H9 (cell line): Measurements from ENCODE around the gene RBM33. TPM values are rescaled to one million over a fixed set of nuclear protein-coding genes. Genes with fewer than 3 reads are reported as not detected.

Experiments used
- DNase-seq: peaks from one replicate; pipeline ENCODE4 v3.0.0-alpha.2; 2017
- H2AFZ ChIP-seq: one replicate; pipeline ENCODE4 v1.6.1; 2013; ENCODE audit warnings: mild to moderate bottlenecking, low read length, control low read depth, moderate library complexity
- H2AK5ac ChIP-seq: 2 replicates; pipeline ENCODE4 v1.6.1; 2013; ENCODE audit warnings: low read length, control low read depth, mixed read lengths; ENCODE audit not compliant: insufficient read length
- H2BK120ac ChIP-seq: one replicate; pipeline ENCODE4 v1.6.1; 2013; ENCODE audit warnings: low read depth, mild to moderate bottlenecking, low read length, control low read depth, inconsistent platforms; ENCODE audit not compliant: poor library complexity, severe bottlenecking
- H2BK12ac ChIP-seq: 2 replicates; pipeline ENCODE4 v1.6.1; 2013; ENCODE audit warnings: low read length, control low read depth, mixed read lengths, low read depth; ENCODE audit not compliant: insufficient read length
- H2BK15ac ChIP-seq: 2 replicates; pipeline ENCODE4 v1.6.1; 2013; ENCODE audit warnings: low read depth, low read length, control low read depth
- H2BK20ac ChIP-seq: one replicate; pipeline ENCODE4 v1.6.1; 2013; ENCODE audit warnings: low read depth, mild to moderate bottlenecking, low read length, control low read depth, inconsistent platforms; ENCODE audit not compliant: poor library complexity, severe bottlenecking
- H2BK5ac ChIP-seq: 2 replicates; pipeline ENCODE4 v1.6.1; 2013; ENCODE audit warnings: low read length, control low read depth, mixed read lengths; ENCODE audit not compliant: insufficient read length
- H3K14ac ChIP-seq: 2 replicates; pipeline ENCODE4 v1.6.1; 2013; ENCODE audit warnings: low read length, control low read depth; ENCODE audit not compliant: insufficient read depth
- H3K18ac ChIP-seq: 2 replicates; pipeline ENCODE4 v1.6.1; 2013; ENCODE audit warnings: low read depth, mild to moderate bottlenecking, mixed read lengths, low read length, control low read depth; ENCODE audit not compliant: insufficient read length
- H3K23ac ChIP-seq: 2 replicates; pipeline ENCODE4 v1.6.1; 2013; ENCODE audit warnings: low read length, control low read depth, mixed read lengths, low read depth; ENCODE audit not compliant: insufficient read length
- H3K23me2 ChIP-seq: 2 replicates; pipeline ENCODE4 v1.6.1; 2013; ENCODE audit warnings: low read depth, mild to moderate bottlenecking, mixed read lengths, low read length, control low read depth; ENCODE audit not compliant: insufficient read length, poor library complexity, severe bottlenecking
- H3K27ac ChIP-seq: 2 replicates; pipeline ENCODE4 v1.5.1; 2013; ENCODE audit warnings: low read length, control low read depth, mixed read lengths, low read depth; ENCODE audit not compliant: insufficient read length
- H3K27me3 ChIP-seq: 2 replicates; pipeline ENCODE4 v1.6.1; 2013; ENCODE audit warnings: low read length, control low read depth, inconsistent platforms; ENCODE audit not compliant: insufficient read depth
- H3K4ac ChIP-seq: 2 replicates; pipeline ENCODE4 v1.6.1; 2013; ENCODE audit warnings: low read depth, mild to moderate bottlenecking, control low read depth, inconsistent platforms, low read length, moderate library complexity
- H3K4me1 ChIP-seq: 2 replicates; pipeline ENCODE4 v1.6.1; 2013; ENCODE audit warnings: low read length, control low read depth, inconsistent platforms; ENCODE audit not compliant: insufficient read depth
- H3K4me2 ChIP-seq: 2 replicates; pipeline ENCODE4 v1.6.1; 2013; ENCODE audit warnings: low read length, control low read depth, mixed read lengths; ENCODE audit not compliant: insufficient read length, insufficient read depth
- H3K56ac ChIP-seq: 2 replicates; pipeline ENCODE4 v1.6.1; 2013; ENCODE audit warnings: low read depth, mild to moderate bottlenecking, mixed read lengths, low read length, control low read depth; ENCODE audit not compliant: insufficient read length
- H3K79me1 ChIP-seq: 2 replicates; pipeline ENCODE4 v1.6.1; 2013; ENCODE audit warnings: low read depth, mild to moderate bottlenecking, moderate library complexity, low read length, control low read depth, inconsistent platforms; ENCODE audit not compliant: insufficient read depth, poor library complexity, severe bottlenecking
- H3K79me2 ChIP-seq: 2 replicates; pipeline ENCODE4 v1.6.1; 2013; ENCODE audit warnings: low read length, control low read depth, inconsistent platforms; ENCODE audit not compliant: insufficient read depth
- H3K9ac ChIP-seq: 2 replicates; pipeline ENCODE4 v1.6.1; 2013; ENCODE audit warnings: low read length, control low read depth, mixed read lengths; ENCODE audit not compliant: insufficient read length; ENCODE audit errors: extremely low read depth
- H3K9me3 ChIP-seq: one replicate; pipeline ENCODE4 v1.6.1; 2013; ENCODE audit warnings: low read depth, low read length, inconsistent platforms; ENCODE audit not compliant: control insufficient read depth
- H3T11ph ChIP-seq: one replicate; pipeline ENCODE4 v1.6.1; 2013; ENCODE audit warnings: mild to moderate bottlenecking, low read length, control low read depth, inconsistent platforms
- H4K20me1 ChIP-seq: one replicate; pipeline ENCODE4 v1.6.1; 2013; ENCODE audit not compliant: control insufficient read depth, insufficient read length, insufficient read depth
- H4K5ac ChIP-seq: 2 replicates; pipeline ENCODE4 v1.6.1; 2013; ENCODE audit warnings: low read depth, mild to moderate bottlenecking, mixed read lengths, low read length, control low read depth; ENCODE audit not compliant: insufficient read length
- H4K8ac ChIP-seq: replicated peaks from 2 replicates; pipeline ENCODE4 v1.6.1; 2013; ENCODE audit warnings: low read length, control low read depth, mixed read lengths, low read depth; ENCODE audit not compliant: insufficient read length
- H4K91ac ChIP-seq: 2 replicates; pipeline ENCODE4 v1.6.1; 2013; ENCODE audit warnings: low read depth, mild to moderate bottlenecking, moderate library complexity, mixed read lengths, low read length, control low read depth; ENCODE audit not compliant: insufficient read length
- H3K27ac Mint-ChIP-seq, 3 experiments: 2 replicates in 2 of 3; 3 replicates in 1 of 3; pipeline ENCODE4 v1.8.0; 2020 to 2021; ENCODE audit warnings: mixed read lengths in 3 of 3, mild to moderate bottlenecking in 1 of 3, moderate library complexity in 1 of 3
- H3K27me3 Mint-ChIP-seq: 2 replicates; pipeline ENCODE4 v1.8.0; 2021; ENCODE audit warnings: low read depth, mild to moderate bottlenecking, moderate library complexity, mixed read lengths
- H3K36me3 Mint-ChIP-seq, 3 experiments: 2 replicates in 2 of 3; 3 replicates in 1 of 3; pipeline ENCODE4 v1.8.0; 2020 to 2021; ENCODE audit warnings: low read depth in 3 of 3, mixed read lengths in 3 of 3; ENCODE audit not compliant: insufficient read depth in 1 of 3
- H3K4me1 Mint-ChIP-seq, 2 experiments: 2 replicates each; pipeline ENCODE4 v1.8.0; 2020; ENCODE audit warnings: mixed read lengths in 2 of 2
- H3K4me3 Mint-ChIP-seq, 2 experiments: 2 replicates in 1 of 2; 3 replicates in 1 of 2; pipeline ENCODE4 v1.8.0; 2020 to 2021; ENCODE audit warnings: mild to moderate bottlenecking in 2 of 2, mixed read lengths in 2 of 2, moderate library complexity in 1 of 2
- H3K9me3 Mint-ChIP-seq, 2 experiments: 2 replicates in 1 of 2; 3 replicates in 1 of 2; pipeline ENCODE4 v1.8.0; 2020; ENCODE audit warnings: mild to moderate bottlenecking in 2 of 2, mixed read lengths in 2 of 2, moderate library complexity in 1 of 2
- WGBS: extraction: QIAGEN DNeasy Blood & Tissue Kit; methylation state at CpG from one replicate; pipeline ENCODE4 v1.1.7; 2013; ENCODE audit warnings: missing lambda C conversion rate, low lambda C conversion rate, mixed read lengths; ENCODE audit not compliant: insufficient read length; ENCODE audit errors: extremely low coverage; 5-methylcytosine and 5-hydroxymethylcytosine counted together
- total RNA-seq: library from RNA; stranded (reverse); gene quantifications from 2 replicates; pipeline ENCODE4 v1.2.1, GENCODE V29; 2021
- TF ChIP-seq, protein P1 (sequence below): fragments of 200-600 bp; sonication (generic); conservative IDR thresholded peaks from 3 replicates; pipeline ENCODE4 v1.8.0; 2021; ENCODE audit warnings: antibody characterized with exemption, mild to moderate bottlenecking

The RBM33 gene
- total RNA-seq, 1 experiment from 2014 or later, result 71.3 TPM

DNA sequence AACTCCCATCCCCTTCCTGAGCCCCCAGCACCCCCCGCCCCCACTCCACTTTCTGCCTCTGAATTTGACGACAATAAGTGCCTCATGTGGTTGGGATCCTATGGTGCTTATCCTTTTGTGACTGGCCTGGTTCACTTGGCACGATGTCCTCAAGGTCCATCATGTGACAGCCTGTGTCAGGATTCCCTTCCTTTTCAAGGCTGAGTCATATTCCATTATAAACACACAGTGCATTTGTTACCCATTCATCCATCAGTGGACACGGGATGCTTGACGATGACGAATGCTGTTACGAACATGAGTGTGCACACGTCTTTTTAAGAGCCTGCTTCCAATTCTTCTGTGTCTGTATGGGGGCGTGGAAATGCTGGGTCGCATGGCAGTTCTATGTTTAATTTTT lies 141.1 kb downstream of the RBM33 start:
- H3K27ac Mint-ChIP-seq, result no peak overlapping the region
- H2AK5ac ChIP-seq, result no peak overlapping the region
- H3K4ac ChIP-seq, result no peak overlapping the region
- H3K4me2 ChIP-seq, result no peak overlapping the region
- H2BK20ac ChIP-seq, result no peak overlapping the region
- H2AFZ ChIP-seq, result no peak overlapping the region
- peaks cover 19 to 21% of the 10 kb centered on the region in 2 experiments for H3K4me1 Mint-ChIP-seq
- no peaks in the 10 kb centered on the region for H3K9me3 ChIP-seq
- DNase-seq, result no peak
- H3K4me1 ChIP-seq, result no peaks in the 10 kb centered on the region
- WGBS, result no CpG with 5 or more reads among the region's 10 CpGs
- H3K36me3 Mint-ChIP-seq, result peaks cover 2 to 23% (median 11%) of the 10 kb centered on the region in 3 experiments; a peak in 6 of 7 replicates
- H2BK15ac ChIP-seq, result no peak overlapping the region
- no peak overlapping the region for H3K4me3 Mint-ChIP-seq
- no peak overlapping the region for H2BK12ac ChIP-seq
- peaks cover 31% of the 10 kb centered on the region for H3K27me3 Mint-ChIP-seq
- H4K91ac ChIP-seq, result no peak overlapping the region
- no peak overlapping the region for H3T11ph ChIP-seq
- H4K20me1 ChIP-seq, result no peaks in the 10 kb centered on the region
- no peaks in the 10 kb centered on the region for H3K79me1 ChIP-seq
- TF ChIP-seq, protein P1, sequence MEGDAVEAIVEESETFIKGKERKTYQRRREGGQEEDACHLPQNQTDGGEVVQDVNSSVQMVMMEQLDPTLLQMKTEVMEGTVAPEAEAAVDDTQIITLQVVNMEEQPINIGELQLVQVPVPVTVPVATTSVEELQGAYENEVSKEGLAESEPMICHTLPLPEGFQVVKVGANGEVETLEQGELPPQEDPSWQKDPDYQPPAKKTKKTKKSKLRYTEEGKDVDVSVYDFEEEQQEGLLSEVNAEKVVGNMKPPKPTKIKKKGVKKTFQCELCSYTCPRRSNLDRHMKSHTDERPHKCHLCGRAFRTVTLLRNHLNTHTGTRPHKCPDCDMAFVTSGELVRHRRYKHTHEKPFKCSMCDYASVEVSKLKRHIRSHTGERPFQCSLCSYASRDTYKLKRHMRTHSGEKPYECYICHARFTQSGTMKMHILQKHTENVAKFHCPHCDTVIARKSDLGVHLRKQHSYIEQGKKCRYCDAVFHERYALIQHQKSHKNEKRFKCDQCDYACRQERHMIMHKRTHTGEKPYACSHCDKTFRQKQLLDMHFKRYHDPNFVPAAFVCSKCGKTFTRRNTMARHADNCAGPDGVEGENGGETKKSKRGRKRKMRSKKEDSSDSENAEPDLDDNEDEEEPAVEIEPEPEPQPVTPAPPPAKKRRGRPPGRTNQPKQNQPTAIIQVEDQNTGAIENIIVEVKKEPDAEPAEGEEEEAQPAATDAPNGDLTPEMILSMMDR, result no peak
- no peak overlapping the region for H2BK5ac ChIP-seq
- H3K23me2 ChIP-seq, result peaks cover 5% of the 10 kb centered on the region
- no peak overlapping the region for H3K14ac ChIP-seq
- no peak overlapping the region for H3K18ac ChIP-seq
- H3K27ac ChIP-seq, result no peak overlapping the region
- no peak overlapping the region for H2BK120ac ChIP-seq
- no peaks in the 10 kb centered on the region for H3K9me3 Mint-ChIP-seq
- no peak overlapping the region for H3K9ac ChIP-seq
- no peak overlapping the region for H3K23ac ChIP-seq
- no peaks in the 10 kb centered on the region; the same call in 1 of the 2 replicates for H3K27me3 ChIP-seq
- H3K79me2 ChIP-seq, result no peaks in the 10 kb centered on the region
- H4K8ac ChIP-seq, result no peak overlapping the region
- H4K5ac ChIP-seq, result no peak overlapping the region
- no peak overlapping the region for H3K56ac ChIP-seq
